ENCODE data around the gene SH3BP2.

The SH3BP2 gene

DNA sequence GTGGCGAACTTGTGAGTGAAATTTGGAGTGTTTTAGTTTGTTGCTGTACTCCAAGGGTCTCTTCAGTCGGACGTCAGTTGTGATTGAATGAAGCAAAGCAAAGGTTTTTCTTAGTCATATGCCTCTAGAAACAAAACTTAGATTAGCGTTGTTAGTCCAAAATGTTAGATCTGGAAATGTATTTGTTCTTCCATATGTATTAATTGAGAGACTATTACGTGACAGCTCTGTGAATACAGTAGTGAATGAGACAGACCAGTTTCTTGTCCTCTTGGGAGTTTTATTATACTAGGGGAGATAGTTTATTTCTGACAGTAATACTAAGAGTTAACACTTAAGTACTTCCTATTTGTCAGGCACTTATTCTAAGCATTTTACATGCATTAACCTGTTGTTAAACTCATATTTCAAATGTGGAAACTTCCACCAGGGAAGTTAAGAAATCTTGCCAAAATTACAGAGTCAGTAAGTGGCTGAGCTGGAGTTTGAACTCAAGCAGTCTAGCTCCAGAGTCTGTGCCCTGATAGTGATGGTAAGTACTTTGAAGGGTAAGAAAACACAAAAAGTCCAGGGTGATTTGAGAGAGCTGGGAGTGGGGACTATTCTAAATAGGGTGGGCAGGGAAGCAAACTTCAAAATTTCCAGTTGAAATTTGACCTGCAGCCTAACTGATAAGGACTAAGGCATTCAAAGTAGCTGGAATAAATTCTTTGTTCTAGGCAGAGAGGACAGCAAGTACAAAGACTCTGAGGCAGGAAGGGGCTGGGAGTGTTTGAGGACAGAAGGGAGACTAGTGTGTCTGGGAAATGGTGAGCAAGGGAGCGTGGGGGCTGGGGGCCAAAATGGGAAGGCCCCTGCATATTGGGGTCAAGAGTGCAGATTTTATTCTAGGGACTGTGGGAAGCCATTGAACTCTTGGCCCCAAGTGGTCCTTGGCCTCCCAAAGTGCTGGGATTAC is 67.8 kb downstream of the SH3BP2 start:
- DNase-seq = no peak

DNA sequence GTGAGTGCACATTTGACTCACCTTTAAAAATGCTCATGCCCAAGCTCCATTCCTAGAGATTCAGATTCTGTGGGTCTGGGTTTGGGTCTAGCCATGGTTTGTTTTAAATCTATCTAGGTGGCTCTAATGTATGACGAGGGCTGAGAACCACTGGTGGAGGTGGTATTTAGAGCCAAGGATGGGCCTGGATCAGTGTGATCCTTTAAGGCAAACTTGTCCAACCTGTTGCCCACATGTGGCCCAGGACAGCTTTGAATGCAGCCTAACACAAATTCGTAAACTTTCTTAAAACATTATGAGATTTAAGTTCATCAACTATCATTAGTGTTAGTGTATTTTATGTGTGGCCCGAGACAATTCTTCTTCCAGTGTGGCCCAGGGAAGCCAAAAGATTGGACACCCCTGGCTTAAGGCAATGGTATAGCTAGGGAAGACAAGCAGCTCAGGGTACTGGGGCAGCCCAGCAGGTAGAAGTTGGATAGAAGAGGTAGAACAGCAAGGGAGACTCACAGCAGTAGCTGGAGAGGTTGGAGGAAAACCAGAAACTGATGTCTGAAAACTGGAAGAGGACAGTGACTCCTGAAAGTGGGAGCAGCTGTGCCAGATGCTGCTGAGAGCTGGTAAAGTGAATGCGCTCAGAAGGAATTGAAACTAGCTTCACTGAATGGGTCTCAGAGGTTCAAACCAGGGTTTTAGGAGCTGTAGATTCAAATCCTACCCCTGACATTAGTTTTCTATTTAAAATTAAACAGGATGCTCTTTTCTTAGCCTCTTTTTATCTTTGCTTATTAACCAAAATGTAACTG is 68.9 kb downstream of the SH3BP2 start:
- no peak for DNase-seq

DNA sequence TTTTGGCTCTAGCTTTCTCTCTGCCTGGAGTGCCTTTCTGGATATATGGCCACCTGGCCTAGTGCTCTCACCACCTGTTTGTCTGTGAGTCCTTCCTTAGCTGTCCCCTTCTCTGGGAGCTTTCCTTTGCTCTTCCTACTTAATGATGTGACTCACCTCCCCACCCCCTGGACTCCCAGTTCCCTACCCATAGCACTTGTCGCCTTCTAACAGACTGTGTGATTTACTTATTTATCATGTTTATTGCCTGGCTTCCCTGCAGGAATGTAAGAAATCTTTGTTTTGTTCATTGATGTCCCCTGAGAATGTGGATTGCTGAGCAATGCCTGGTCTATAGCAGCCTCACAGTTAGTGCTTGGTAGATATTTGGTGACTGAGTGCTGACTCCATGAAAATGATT is 69.6 kb downstream of the SH3BP2 start:
- no peak for DNase-seq

DNA sequence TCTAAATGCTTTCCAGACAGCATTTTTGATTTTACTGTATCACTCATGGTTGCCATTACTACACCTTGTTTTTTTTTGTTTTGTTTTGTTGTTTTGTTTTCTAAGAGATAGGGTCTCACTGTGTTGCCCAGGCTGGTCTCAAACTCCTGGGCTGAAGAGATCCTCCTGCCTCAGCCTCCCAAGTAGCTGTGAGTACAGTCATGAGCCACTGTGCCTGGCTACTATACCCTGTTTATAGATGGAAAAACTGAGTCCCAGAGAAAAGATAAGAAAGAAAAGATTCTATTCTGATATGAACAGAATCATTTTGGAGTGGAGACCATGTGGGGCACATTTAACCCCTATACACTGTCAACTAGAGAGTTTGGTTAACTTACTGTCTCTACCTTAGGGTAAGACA is 70.8 kb downstream of the SH3BP2 start:
- DNase-seq = no peak

DNA sequence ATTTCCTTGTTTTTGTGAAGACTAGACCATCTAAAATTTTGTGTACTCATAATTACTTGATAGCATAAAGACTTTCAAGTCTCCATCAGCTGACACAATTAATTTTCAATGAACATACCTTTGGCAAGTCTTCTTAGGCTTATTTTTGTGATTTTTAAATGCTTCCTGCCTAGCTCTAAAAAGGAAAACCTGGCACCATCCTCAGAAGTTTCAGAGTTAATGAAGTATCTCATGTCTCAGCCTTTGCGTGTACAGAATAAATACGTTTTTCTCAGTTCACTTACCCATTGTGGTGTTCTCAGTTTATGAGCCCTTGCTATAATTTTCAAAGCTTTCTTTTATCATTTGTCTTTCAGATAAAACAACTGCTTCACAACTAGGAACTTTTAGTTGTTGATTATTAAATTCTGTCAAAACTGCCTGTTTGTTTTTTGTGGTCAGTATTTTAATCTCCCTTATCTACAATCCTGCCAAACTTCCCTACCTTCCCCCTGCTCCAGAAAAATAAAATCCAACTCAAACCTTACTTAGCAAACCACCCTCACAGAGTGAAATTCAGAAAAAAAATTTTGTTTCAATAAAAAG is 72.4 kb downstream of the SH3BP2 start:
- no peak for DNase-seq

DNA sequence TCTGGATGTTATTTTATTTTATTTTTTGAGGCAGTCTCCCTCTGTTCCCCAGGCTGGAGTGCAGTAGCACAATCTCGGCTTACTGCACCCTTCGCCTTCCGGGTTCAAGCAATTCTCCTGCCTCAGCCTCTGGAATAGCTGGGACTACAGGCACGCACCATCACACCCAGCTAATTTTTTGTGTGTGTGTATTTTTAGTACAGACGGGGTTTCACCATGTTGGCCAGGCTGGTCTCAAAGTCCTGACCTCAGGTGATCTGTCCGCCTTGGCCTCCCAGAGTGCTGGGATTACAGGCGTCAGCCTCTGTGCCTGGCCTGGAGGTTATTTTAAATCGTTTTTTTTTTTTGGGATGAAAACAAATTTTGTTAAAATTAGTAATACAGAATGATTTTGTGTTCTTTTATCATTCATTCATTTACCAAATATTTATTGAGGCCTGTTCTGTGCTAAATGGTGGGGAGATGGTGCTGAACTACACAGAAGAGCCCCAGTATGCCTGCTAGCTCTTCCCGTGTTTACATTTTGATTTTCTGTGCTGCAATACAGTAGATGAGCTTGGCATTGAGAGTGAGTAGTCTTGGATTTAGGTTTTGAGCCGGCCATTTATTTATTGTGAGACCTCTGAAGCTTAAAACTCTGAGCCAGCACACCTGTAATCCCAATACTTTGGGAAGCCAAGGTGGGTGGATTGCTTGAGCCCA is 73.4 kb downstream of the SH3BP2 start:
- no peak for DNase-seq

DNA sequence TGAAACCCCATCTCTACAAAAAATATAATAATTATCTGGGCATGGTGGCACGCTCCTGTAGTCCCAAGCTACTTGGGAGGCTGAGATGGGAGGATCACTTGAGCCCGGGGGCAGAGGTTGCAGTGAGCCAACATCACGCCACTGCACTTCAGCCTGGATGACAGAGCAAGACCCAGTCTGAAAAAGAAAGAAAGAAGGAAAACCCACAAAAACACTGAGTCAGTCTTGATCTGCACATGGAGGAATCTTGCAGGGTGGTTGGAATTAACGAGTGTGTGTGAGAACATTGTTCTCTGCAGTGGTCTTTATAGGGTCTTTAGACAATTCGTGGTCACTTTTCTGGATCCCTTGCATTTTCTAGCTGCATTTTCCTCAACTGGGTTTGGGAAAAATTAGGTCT is 74.0 kb downstream of the SH3BP2 start:
- DNase-seq = no peak

DNA sequence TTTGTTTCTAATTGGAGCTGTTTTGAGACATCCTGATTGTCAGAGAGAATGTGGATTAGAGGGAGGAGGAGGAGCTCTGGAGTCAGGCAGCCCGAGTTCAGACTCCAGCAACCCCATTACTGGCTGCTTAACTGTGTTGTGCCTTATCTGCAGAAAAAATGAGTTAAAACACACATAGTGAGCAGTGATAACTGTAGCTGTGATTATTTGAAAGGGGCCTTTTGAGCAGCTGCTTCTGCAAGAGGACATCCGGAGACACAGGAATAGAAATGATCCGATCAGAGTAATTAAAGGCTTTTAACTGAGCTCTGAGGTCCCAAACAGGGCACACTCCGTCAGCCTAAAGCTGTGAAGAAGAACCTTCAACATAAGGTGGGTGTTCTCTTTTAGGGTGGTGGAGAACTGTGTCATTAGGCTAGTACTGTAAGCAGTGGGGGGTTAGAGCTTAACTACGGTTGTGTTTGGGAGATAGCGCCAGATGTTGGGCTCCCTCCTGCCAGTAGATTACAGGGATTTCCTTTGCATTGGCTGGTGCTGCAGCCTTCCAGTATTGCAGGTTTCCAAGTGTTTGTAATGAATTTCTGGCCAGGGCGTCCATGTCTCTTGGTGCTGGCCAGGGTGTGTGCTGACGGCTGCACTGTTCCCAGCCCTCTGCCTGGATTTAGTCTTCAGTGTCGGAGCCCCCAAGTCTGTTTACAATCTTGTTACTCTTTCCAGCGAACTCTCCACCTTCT is 75.0 kb downstream of the SH3BP2 start:
- no peak for DNase-seq

DNA sequence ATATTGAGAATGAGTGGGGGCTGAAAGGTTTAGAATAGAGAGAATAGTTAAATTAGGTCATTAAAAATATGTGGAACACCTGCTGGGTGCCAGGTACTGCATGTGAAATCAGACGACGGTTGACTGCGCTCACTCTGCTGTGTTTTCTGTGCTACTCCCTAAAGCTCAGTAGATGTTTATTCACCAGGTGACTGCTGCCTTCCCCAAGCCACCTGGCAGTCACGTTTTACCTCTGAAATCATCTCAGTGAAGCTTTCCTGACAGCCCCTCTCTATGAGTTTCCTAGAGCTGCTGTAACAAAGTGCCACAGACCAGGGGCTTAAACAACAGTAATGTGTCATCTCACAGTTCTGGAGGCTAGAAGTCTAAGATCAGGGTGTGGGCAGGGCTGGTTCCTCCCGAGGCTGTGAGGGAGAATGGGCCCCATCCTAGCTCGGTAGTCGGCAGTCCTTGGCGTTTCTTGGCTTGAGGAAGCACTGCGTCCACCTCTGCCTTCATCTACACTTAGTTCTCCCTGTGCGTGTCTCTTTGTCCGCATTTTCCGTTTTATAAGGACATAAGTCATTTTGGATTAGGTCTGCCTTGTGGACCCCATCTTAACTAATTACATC is 76.1 kb downstream of the SH3BP2 start:
- no peak for DNase-seq

DNA sequence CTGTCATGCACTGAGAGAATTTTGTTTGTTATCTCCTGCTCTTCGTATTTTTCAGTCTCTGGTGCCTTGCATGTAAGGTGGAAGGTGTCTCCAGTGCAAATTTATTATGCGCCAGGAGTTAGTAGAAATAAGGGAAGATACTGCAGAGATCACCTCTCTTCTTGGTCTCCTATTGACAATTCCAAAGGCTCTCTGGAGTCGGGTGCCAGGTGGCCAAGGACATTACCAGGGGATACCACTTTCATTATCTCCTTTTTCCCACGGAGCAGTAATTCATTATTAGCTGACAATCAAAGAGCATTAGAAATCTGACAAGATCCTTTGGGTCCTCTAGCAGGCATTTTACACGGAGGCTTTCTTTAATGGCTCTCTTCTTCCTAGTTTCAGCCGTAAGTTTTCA is 76.8 kb downstream of the SH3BP2 start:
- DNase-seq = no peak

DNA sequence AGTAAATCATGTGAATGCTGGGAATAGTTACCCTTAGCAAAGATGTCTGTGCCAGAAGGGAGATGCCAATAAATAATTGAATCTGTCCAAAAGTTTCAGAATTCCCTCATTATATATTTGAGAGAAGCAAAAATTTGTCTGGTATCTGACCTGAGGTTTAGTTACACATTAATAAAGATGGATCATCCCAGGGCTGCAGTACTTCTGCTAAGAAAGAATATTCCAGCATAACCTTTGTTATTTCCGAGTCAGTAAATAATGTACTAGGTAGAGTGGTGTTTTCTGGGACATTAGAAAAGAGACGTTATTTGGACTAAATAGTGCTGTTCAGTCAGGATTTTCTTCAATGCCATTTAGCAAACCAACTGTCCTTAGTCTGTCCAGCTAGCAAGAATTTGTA is 77.2 kb downstream of the SH3BP2 start:
- DNase-seq = no peak

DNA sequence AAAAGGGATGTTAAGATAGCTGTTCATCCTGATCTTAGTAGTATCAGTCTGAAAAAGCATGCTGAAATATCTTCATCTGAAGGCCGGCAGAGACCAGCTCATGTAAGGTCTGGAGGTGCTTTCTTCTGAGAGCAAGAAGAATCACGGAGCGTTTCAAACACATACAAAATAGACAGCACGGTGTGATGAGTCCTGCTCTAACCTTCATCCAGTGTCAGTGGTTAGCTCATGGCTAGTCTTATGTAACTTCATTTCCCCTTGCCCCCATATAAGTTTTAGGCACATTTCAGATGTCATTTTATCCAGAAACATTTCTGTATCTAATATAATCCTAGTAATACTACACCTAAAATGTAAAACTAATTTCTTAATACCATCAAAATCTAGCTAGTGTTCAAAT is 78.6 kb downstream of the SH3BP2 start:
- DNase-seq = no peak

DNA sequence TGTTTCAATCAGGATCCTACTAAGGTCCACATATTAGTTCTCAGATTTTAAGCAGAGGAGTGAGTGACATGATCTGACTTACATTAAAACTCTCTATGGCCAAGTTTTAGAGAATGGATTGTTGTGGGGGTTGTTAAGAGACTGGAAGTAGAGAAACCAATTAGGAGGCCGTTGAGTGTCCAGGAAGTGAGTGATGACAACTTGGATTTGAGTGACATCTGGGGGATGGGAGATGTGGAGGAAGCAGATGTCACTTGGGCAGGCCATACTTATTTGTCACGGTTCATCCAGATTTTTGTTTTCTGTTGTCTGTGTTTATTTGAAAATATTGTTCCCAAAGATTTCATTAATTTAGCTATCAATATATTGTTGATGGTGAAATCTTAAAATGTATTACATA is 79.0 kb downstream of the SH3BP2 start:
- DNase-seq = no peak

DNA sequence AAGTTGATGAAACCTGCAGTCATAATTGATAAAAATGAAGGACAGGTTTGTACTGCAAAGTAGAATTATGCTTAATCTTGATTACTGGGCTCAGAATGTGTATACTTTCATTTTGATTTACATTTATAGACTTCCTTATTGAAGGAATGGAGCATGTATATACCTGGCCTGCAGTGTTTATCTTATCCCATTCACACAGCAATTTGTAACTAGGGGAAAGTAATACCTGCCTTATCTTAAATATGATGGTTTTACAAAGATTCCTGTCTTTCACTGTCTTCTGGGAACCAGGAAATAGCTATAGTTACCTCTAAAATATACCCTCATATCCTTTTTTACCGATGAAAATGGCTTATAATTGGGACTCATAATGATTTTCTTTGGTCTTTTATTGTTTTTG is 80.4 kb downstream of the SH3BP2 start:
- DNase-seq = no peak

DNA sequence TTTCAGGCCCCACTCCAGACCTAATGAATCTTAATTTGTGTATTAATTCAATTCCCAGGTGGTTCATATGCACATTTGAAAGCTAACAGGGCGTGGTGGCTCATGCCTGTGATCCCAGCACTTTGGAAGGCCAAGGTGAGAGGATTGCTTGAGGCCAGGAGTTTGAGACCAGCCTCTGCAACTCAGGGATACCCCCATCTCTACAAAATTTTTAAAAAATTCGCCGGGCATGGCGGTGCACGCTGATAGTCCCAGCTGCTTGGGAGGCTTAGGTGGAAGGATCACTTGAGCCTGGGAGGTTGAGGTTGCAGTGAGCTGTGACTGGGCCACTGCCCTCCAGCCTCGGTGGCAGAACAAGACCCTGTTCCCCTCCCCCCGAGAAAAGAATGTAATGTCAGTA is 82.0 kb downstream of the SH3BP2 start:
- DNase-seq = no peak

DNA sequence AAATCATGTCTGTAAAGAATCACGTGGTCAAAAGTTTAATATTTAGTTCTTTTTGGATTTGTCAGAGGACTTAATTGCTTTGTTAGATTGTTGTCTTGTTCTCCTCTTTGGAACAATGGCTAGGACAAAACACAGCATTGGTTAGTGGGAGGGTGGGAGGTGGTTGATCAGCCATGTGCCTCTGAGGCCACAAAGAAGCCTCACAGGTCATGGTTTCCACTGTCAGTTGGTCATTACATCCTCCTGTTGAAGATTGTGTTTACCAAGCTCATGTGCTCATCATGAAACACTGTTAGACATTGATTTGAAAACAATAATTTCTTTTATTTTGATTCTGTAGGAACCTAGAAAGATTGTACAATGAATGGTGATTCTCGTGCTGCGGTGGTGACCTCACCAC is 82.7 kb downstream of the SH3BP2 start:
- no peak for DNase-seq

DNA sequence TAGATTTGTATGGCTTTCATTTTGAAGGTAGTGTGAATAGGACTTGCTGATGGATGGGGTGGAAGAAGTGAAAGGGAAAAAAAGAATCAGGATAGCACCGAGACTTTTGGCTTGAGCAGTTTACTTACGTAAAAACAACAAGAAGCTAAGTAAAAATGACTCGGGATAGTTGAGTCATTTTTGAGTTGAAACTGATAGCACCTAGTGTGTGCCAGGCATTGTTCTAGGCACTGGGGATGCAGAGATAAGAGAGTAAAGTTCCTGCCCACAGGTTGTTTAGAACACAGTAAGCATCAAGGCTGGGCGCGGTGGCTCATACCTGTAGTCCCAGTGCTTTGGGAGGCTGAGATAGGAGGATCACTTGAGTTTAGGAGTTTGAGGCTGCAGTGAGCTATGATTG is 85.5 kb downstream of the SH3BP2 start:
- no peak for DNase-seq

DNA sequence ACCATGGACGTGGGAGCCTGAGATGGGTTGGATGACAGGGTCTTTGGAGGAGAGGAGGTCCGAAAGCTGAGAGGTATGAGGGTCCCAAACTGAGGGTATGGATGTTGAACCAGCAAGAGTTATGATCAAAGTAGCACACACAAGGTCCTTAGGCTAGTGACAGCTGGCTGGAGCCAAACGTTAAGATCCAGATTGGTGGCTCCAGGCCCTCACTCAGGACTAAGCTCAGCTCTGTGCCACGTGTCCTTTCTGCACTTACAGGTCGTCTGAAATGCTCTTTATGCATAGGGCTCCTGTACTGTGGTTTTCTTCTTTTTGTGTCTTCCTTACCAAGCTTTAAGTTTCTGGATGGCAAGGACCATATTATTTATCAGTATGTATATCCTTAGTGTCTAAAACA is 86.1 kb downstream of the SH3BP2 start:
- DNase-seq = no peak

DNA sequence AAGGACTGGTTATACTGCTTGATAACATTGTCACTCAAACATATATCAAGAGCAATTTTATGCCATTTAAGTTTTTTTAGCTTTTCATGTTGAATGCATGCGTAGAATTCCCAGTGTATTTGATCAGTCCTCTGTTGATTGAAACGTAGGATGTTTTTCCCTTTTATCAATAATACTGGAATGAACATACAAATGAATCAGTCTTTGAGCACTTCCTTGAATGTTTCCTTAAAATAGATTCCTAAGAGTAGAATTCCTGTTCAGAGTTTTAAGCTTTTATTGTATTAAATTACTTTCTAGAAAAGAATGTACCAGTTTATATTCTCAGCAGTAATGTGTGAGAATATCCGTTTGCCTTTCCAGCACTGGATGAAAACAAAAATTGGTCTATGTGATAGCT is 88.5 kb downstream of the SH3BP2 start:
- DNase-seq = no peak

DNA sequence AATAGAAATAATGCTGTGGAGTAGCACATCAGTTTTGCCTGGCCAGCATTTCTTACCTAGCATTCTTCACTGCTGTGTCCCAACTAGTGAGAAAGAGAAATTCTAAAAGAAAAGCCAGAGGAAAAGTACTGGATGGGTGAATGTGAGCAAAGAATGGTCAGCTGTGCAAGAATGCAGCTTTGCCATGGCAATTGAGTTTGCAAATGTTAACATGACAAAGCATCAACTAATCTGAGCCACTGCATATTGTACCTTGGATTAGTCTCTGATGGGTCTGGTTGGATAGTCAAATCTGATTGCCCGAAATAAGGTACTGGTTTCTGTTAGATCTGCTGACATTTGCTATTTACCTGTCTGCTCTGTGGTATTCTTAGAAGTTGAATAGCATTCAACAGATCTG is 89.5 kb downstream of the SH3BP2 start:
- no peak for DNase-seq

DNA sequence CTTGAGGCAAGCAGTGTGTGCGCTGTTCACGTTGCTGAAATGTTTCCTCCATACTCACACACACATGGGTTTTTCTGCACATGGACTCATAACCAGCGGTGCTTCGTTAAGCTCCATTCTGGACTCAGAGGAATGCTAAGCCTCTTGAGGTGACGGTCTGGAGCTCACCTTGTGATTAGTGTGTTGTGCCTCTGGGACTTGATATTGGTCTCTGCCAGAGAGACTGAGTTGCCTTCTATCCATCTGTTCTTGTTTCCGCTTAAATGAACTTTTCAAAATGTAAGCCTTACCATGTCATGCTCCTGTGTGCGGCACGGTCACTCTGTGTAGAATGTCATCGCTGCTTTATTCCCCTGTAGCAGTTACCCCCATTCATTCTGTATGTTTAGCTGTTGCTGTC is 93.3 kb downstream of the SH3BP2 start:
- no peak for DNase-seq

DNA sequence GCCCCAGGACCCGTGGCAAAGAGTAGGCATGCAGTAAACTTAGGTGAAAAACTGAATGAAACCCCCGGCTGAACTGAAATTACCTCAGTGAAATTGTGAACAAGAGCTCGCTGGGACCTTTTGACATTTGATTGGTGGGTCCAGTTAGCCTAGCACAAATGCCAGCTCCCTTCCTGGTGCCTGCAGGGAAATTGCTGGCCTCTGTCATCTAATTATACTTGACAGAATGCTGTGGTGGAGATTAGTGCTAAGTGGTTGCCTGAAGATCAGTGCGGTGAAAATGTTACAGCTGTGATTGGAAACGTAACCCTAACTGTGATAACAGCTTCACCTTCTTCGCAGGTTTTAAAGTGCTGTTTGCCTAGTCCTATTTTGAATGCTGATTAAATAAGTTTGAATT is 93.7 kb downstream of the SH3BP2 start:
- no peak for DNase-seq

All from stimulated activated naive CD4-positive, alpha-beta T cell (primary cell).